HFFc6 (cell line): ENCODE measurements around the gene NEURL3. TPM values are rescaled to one million over a fixed set of nuclear protein-coding genes. Genes with fewer than 3 reads are reported as not detected.

Experiments used
- DNase-seq: peaks from one replicate; pipeline ENCODE4 v3.0.0-alpha.2; 2018
- H3K27ac Mint-ChIP-seq: 2 replicates; pipeline ENCODE4 v1.8.0; 2020; ENCODE audit warnings: mild to moderate bottlenecking, mixed read lengths
- H3K27me3 Mint-ChIP-seq: 2 replicates; pipeline ENCODE4 v1.8.0; 2021; ENCODE audit warnings: mild to moderate bottlenecking, moderate library complexity, mixed read lengths; ENCODE audit not compliant: insufficient read depth
- H3K36me3 Mint-ChIP-seq: 2 replicates; pipeline ENCODE4 v1.8.0; 2021; ENCODE audit warnings: low read depth, mixed read lengths
- H3K4me1 Mint-ChIP-seq: 2 replicates; pipeline ENCODE4 v1.8.0; 2020; ENCODE audit warnings: low read depth, mixed read lengths
- H3K4me3 Mint-ChIP-seq: 2 replicates; pipeline ENCODE4 v1.8.0; 2020; ENCODE audit warnings: mild to moderate bottlenecking, moderate library complexity, mixed read lengths
- H3K9me3 Mint-ChIP-seq: 2 replicates; pipeline ENCODE4 v1.8.0; 2020; ENCODE audit warnings: mild to moderate bottlenecking, mixed read lengths
- CTCF ChIP-seq: fragments of 200-600 bp; sonication (generic); IDR thresholded peaks from 2 replicates; pipeline ENCODE4 v1.5.0; 2021; ENCODE audit warnings: antibody characterized with exemption, mild to moderate bottlenecking
- total RNA-seq, 6 experiments: library from RNA; stranded (reverse); fragmentation: NEBNext Ultra II Directional; extraction: Animal tissue kit (Norgen Biotek cat#: 25700); gene quantifications; 2 replicates in 1 of 6; 3 replicates in 5 of 6; pipeline ENCODE4 v1.2.3, GENCODE V29; 2021

Gene NEURL3
- total RNA-seq, 6 experiments from 2014 or later: not detected

- Mint-ChIP-seq H3K27me3 (no peaks in the 10 kb centered on the region; the same call in 1 of the 2 replicates), H3K36me3 (no peaks in the 10 kb centered on the region), H3K27ac (peak overlapping the region; percentile 84), H3K9me3 (no peaks in the 10 kb centered on the region), H3K4me3 (peak overlapping the region; percentile 55; the same call in 1 of the 2 replicates), H3K4me1 (peaks cover 64% of the 10 kb centered on the region)
- TF ChIP-seq CTCF: no peak
- DNase-seq: no peak
These were observed 29.0 kb upstream of the NEURL3 start for GRCh38 chr2:96534141-96534540.

- Mint-ChIP-seq H3K4me1 (peaks cover 63% of the 10 kb centered on the region), H3K27me3 (no peaks in the 10 kb centered on the region; the same call in 1 of the 2 replicates), H3K4me3 (peak overlapping the region; percentile 55), H3K36me3 (no peaks in the 10 kb centered on the region), H3K27ac (peak overlapping the region; percentile 84), H3K9me3 (no peaks in the 10 kb centered on the region)
- DNase-seq: peak; percentile 81
- TF ChIP-seq CTCF: no peak
These were observed 28.3 kb upstream of the NEURL3 start for GRCh38 chr2:96533292-96534073.

GRCh38 chr2:96532641-96533291 lies 27.6 kb upstream of the NEURL3 start:
- Mint-ChIP-seq H3K27ac (peak overlapping the region; percentile 84), H3K36me3 (no peaks in the 10 kb centered on the region), H3K9me3 (no peaks in the 10 kb centered on the region), H3K4me3 (peak overlapping the region; percentile 63), H3K27me3 (no peaks in the 10 kb centered on the region; the same call in 1 of the 2 replicates), H3K4me1 (peaks cover 65% of the 10 kb centered on the region)
- DNase-seq: no peak
- TF ChIP-seq CTCF: no peak

GRCh38 chr2:96531872-96532505 lies 26.8 kb upstream of the NEURL3 start:
- H3K27ac Mint-ChIP-seq: peak overlapping the region; percentile 84
- no peaks in the 10 kb centered on the region for H3K36me3 Mint-ChIP-seq

More at GRCh38 chr2:96531872-96532505, 26.8 kb upstream of the NEURL3 start:
- Mint-ChIP-seq H3K4me1 (peaks cover 68% of the 10 kb centered on the region), H3K27me3 (no peaks in the 10 kb centered on the region; the same call in 1 of the 2 replicates), H3K9me3 (no peaks in the 10 kb centered on the region), H3K4me3 (peak overlapping the region; percentile 63)
- TF ChIP-seq CTCF: no peak
- peak; percentile 98 for DNase-seq
